OCI-LY3 (cell line): ENCODE results near the gene SMPD2.
A peak's percentile ranks its signal among the peaks of the same experiment; 100 is the strongest.

ENCODE experiments used
- H2AFZ ChIP-seq: fragments of 200-600, 300-600 bp; shearing (Covaris generic); 2 replicates; pipeline ENCODE4 v1.6.0; 2014; ENCODE audit warnings: antibody characterized with exemption, low read depth, low read length
- H3K27ac ChIP-seq: fragments of 200-600, 300-600 bp; sonication (generic); 2 replicates; pipeline ENCODE4 v1.5.1; 2014; ENCODE audit warnings: mild to moderate bottlenecking, low read length, moderate library complexity, mixed read lengths
- H3K27me3 ChIP-seq: fragments of 200-600, 300-600 bp; sonication (generic); 2 replicates; pipeline ENCODE4 v1.6.1; 2014; ENCODE audit warnings: low read depth, low read length, mixed read lengths
- H3K36me3 ChIP-seq: fragments of 200-600, 300-600 bp; sonication (generic); replicated peaks from 2 replicates; pipeline ENCODE3; 2014; ENCODE audit warnings: low read depth, low read length, mixed read lengths
- H3K4me1 ChIP-seq: fragments of 300-600, 200-600 bp; sonication (generic); 2 replicates; pipeline ENCODE4 v1.6.1; 2014; ENCODE audit warnings: low read length, mixed read lengths
- H3K4me2 ChIP-seq: fragments of 200-600, 300-600 bp; sonication (generic); 2 replicates; pipeline ENCODE4 v1.6.1; 2014; ENCODE audit warnings: low read length, mixed read lengths
- H3K4me3 ChIP-seq: fragments of 300-600, 200-600 bp; sonication (generic); 2 replicates; pipeline ENCODE4 v1.5.1; 2014; ENCODE audit warnings: antibody characterized with exemption, mild to moderate bottlenecking, low read length, moderate library complexity
- H3K79me2 ChIP-seq: fragments of 300-600, 200-600 bp; shearing (Covaris generic); 2 replicates; pipeline ENCODE4 v1.6.1; 2014; ENCODE audit warnings: mild to moderate bottlenecking, low read length, mixed read lengths
- H3K9ac ChIP-seq: fragments of 300-600, 200-600 bp; shearing (Covaris generic); 2 replicates; pipeline ENCODE4 v1.6.0; 2014; ENCODE audit warnings: mild to moderate bottlenecking, low read length, moderate library complexity
- H3K9me3 ChIP-seq: fragments of 200-600, 300-600 bp; shearing (Covaris generic); 2 replicates; pipeline ENCODE4 v1.6.1; 2014; ENCODE audit warnings: low read length, mixed read lengths; ENCODE audit not compliant: insufficient read depth
- H4K20me1 ChIP-seq: fragments of 200-600, 300-600 bp; sonication (generic); 2 replicates; pipeline ENCODE4 v1.6.1; 2016; ENCODE audit warnings: low read length, mixed read lengths; ENCODE audit not compliant: insufficient read depth
- EZH2phosphoT487 ChIP-seq: fragments of 200-600 bp; shearing (Covaris generic); IDR thresholded peaks from 2 replicates; pipeline ENCODE4 v1.6.1; 2018; ENCODE audit warnings: antibody characterized with exemption, mixed run types, low read depth
- TF ChIP-seq, protein P1 (sequence below): fragments of 200-600, 300-600 bp; sonication (generic); IDR thresholded peaks from 2 replicates; pipeline ENCODE4 v1.5.1; 2014; ENCODE audit warnings: antibody characterized with exemption, low read length, low read depth

SMPD2 gene, protein sequence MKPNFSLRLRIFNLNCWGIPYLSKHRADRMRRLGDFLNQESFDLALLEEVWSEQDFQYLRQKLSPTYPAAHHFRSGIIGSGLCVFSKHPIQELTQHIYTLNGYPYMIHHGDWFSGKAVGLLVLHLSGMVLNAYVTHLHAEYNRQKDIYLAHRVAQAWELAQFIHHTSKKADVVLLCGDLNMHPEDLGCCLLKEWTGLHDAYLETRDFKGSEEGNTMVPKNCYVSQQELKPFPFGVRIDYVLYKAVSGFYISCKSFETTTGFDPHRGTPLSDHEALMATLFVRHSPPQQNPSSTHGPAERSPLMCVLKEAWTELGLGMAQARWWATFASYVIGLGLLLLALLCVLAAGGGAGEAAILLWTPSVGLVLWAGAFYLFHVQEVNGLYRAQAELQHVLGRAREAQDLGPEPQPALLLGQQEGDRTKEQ

GRCh38 chr6:109440331-109441068, at the start of gene SMPD2, which contains the start of gene PPIL6:
TSS of gene SMPD2 (plus strand) at chr6:109440724. CDS start at chr6:109441122, 398 bp downstream.
TSS of gene PPIL6 (minus strand) at chr6:109440628. CDS start at chr6:109440590, 38 bp downstream.
- Histone ChIP-seq H3K27ac (peak within 1 kb of the TSS; percentile 49), H3K4me1 (peaks cover 10% of the 10 kb centered on the region), H3K79me2 (peaks cover 7% of the 10 kb centered on the region; the same call in 1 of the 2 replicates), H2AFZ (peak within 1 kb of the TSS; percentile 95), H4K20me1 (no peaks in the 10 kb centered on the region), H3K4me2 (peak within 1 kb of the TSS; percentile 97), H3K9ac (peak within 1 kb of the TSS; percentile 90), H3K27me3 (no peaks in the 10 kb centered on the region), H3K9me3 (no peaks in the 10 kb centered on the region), H3K4me3 (peak within 1 kb of the TSS; percentile 92), H3K36me3 (peaks cover 10% of the 10 kb centered on the region)
- no peak for TF ChIP-seq EZH2phosphoT487
- TF ChIP-seq, protein P1, sequence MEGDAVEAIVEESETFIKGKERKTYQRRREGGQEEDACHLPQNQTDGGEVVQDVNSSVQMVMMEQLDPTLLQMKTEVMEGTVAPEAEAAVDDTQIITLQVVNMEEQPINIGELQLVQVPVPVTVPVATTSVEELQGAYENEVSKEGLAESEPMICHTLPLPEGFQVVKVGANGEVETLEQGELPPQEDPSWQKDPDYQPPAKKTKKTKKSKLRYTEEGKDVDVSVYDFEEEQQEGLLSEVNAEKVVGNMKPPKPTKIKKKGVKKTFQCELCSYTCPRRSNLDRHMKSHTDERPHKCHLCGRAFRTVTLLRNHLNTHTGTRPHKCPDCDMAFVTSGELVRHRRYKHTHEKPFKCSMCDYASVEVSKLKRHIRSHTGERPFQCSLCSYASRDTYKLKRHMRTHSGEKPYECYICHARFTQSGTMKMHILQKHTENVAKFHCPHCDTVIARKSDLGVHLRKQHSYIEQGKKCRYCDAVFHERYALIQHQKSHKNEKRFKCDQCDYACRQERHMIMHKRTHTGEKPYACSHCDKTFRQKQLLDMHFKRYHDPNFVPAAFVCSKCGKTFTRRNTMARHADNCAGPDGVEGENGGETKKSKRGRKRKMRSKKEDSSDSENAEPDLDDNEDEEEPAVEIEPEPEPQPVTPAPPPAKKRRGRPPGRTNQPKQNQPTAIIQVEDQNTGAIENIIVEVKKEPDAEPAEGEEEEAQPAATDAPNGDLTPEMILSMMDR = peak; percentile 21; the same call in 1 of the 2 replicates

- H4K20me1 ChIP-seq = no peaks in the 10 kb centered on the region
- no peaks in the 10 kb centered on the region for H3K36me3 ChIP-seq
- H3K9ac ChIP-seq = no peak overlapping the region
- H3K9me3 ChIP-seq = no peaks in the 10 kb centered on the region
- H3K4me2 ChIP-seq = no peak overlapping the region
- H3K79me2 ChIP-seq = no peaks in the 10 kb centered on the region
- H3K4me1 ChIP-seq = peaks cover 34% of the 10 kb centered on the region
- no peaks in the 10 kb centered on the region for H3K27me3 ChIP-seq
- no peak overlapping the region for H3K4me3 ChIP-seq
- no peak overlapping the region for H3K27ac ChIP-seq
- no peak for TF ChIP-seq EZH2phosphoT487
- TF ChIP-seq, protein P1 = no peak
- no peak overlapping the region for H2AFZ ChIP-seq
Observed at GRCh38 chr6:109393157-109393885, 47.2 kb upstream of the SMPD2 start.

DNA sequence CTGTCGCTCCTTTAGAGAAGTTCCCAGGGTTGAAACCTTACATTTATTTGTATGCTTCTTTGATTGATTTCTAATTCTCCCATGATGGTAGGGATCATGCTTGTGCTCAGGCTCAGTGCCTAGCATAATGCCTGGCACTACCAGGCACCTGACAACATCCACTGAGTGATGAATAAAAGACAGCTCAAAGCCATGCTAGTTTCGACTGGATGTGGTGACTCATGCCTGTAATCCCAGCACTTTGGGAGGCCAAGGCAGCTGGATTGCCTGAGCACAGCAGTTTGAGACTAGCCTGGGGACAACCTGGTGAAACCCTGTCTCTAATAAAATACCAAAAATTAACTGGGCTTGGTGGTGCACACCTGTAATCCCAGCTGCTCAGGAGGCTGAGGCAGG, 46.6 kb upstream of the SMPD2 start:
- H3K4me2 ChIP-seq = no peak overlapping the region
- TF ChIP-seq, protein P1 = no peak
- no peak for TF ChIP-seq EZH2phosphoT487

More for the DNA sequence above, 46.6 kb upstream of the SMPD2 start:
- no peaks in the 10 kb centered on the region for H3K9me3 ChIP-seq
- H3K27me3 ChIP-seq = no peaks in the 10 kb centered on the region
- H3K9ac ChIP-seq = no peak overlapping the region
- no peak overlapping the region for H2AFZ ChIP-seq
- H3K79me2 ChIP-seq = no peaks in the 10 kb centered on the region
- H4K20me1 ChIP-seq = no peaks in the 10 kb centered on the region
- no peaks in the 10 kb centered on the region for H3K36me3 ChIP-seq
- peaks cover 34% of the 10 kb centered on the region for H3K4me1 ChIP-seq
- no peak overlapping the region for H3K4me3 ChIP-seq
- H3K27ac ChIP-seq = no peak overlapping the region
